HG03378 (cell line): Measurements from ENCODE around the gene ARHGEF4.

Experiments
- ATAC-seq: cut with Tn5 transposase; IDR thresholded peaks from one replicate; pipeline ENCODE4 v1.9.1; 2021; ENCODE audit warnings: mild to moderate bottlenecking, moderate library complexity; ENCODE audit not compliant: unreplicated experiment

The ARHGEF4 gene

DNA sequence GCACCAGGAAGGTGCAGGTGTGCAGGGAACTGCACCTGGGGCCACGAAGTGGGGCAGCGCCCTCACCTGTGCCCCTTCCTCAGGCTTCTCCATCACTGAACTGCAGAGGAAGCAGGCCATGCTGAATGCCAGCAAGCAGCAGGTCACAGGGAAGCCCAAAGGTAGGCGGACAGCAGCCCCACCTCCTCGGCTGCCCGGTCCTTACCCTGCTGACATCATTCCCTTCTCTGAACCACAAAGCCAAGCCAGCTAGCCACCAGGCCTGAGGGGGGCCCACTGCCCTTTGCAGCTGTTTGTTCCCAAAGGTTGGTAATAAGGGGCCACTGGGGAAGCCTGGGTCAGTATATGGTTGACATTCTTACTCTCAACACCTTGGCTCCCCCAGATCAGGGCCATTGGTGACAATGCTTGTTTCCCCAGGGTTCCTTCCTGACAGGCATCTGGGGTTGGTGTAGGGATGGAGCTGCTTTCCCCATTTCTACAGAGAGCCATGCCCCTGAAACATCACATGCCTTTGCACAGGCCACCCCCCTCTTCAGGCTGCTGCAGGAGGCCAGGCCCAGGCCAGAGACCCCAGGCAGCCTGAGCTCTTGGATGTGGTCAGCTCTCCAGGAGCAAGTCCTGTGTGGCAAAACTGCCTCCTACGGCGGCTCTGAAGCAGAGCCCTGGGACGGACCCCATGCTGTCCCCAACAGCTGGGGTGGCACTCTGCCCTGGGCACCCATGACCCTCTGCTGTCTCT lies 208.7 kb downstream of the ARHGEF4 start:
- no peak for ATAC-seq

DNA sequence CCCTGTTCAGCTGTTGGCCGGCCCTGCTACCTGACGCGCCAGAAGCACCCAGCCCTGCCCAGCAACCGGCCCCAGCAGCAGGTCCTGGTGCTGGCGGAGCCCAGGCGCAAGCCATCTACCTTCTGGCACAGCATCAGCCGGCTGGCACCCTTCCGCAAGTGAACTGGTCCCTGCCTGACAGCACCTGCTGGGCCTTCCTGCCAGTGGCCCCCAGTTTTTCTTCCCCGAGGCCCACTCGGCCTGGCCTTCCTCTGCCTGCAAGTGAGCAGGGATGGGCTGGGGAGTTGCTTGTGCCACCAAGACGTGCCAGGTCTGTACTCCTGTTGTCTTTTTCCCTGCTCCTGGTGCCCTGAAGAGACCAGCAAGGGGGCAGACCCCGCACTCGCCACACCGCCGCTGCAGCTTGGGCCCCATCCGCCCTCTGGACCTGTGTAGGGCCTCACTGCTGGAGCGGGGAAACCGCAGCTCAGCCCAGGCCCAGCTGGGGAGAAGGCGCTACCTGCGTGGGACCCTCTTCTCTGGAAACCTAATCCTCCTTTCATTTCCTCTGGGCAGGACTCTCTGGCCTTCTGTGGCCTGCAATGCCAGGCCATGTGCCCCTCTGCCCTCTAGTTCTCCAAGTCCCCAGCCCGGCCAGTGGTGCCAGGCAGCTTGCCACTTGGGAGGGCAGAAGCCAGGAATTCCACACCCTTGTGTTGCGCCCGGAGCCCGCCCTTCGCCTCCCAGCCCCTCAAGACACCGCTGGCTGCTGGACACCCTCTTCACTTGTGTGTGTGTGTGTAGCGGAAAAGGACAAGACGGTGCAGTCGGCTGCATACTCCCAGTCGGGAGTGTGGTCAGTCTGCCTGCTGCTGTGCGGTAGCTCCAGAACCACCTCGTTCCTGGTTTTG lies 209.6 kb downstream of the ARHGEF4 start:
- ATAC-seq: no peak

DNA sequence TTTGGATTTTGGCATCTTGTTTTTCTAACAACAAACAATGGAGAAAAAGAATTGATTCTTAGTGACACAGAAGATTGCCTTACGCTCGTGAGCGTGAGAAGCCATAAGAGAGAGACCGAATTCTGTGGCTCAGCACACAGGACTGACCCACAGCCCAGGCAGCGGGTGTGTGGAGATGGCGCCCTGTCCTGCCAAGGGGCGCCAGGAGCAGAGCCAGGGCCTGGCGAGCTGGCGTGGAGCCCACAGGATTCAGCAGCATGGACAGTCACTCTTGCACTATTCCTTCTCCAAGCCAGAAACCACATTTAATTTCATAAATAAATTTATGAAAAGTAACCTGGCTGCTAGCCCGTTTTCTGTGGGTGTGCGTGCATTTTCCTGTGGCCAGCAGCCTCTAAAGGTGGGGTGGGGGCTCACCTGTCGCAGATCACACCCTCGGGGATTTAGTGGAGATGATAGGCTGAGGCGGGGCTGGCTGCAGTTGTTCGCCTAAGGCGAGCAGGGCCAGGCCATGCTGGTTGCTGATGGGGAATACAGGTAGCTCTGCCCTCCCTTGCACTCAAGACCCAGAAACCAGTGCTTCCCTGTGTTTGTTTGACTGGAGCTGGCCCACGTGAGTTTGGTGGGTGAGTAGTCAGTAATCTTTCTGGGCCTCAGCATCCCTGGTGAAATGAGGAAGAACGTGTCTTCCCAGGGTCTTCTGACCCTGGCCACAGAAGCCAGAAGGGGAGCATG lies 210.4 kb downstream of the ARHGEF4 start:
- ATAC-seq: no peak

DNA sequence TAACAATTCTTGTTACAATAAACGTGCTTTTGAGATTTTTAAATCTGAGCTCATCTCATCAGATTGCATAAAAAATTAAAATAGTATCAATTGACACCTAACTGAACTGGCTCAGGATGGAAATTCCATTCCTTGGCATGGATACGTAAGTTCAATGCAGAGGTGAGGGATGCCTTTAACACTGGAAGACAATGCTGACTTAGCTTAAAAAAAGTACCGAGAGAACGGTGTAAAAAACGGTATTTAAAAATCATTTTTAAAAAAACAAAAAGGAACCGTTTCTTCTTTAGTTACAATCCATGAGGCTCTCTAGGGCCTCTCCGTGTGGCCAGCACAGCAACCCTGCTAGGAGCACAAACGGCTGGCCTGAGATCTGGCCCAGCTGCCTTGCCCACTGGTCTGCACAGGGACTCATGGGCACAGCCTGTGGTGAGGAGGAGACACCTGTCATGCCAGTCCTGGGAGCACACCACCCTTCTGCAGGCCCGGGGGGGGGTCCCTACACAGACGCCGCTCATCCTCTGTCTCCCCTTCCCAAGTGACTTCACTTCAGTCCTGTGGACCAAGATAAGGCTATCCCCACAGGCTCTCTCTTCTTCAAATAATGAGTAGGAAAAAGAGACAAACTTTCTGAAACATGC lies 211.3 kb downstream of the ARHGEF4 start:
- no peak for ATAC-seq

DNA sequence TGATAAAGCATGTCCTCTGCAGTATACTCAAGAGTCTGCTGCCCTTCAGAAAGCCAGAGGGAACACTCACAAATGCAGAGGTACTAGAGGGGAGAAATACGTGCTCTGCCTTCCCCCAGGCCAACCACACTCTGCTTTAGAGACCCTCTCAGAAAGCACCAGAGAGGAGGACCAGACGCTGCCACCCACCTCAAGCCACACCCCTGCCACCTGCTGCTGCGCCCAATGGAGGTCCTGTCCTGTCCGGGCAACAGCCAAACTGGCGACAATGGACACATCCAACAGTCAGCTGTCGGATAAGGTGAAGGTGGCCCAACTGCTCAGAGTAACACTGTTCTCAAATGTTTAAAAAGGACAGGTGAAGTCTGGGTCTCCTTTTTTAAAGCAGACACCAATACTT lies 211.9 kb downstream of the ARHGEF4 start:
- ATAC-seq: no peak

DNA sequence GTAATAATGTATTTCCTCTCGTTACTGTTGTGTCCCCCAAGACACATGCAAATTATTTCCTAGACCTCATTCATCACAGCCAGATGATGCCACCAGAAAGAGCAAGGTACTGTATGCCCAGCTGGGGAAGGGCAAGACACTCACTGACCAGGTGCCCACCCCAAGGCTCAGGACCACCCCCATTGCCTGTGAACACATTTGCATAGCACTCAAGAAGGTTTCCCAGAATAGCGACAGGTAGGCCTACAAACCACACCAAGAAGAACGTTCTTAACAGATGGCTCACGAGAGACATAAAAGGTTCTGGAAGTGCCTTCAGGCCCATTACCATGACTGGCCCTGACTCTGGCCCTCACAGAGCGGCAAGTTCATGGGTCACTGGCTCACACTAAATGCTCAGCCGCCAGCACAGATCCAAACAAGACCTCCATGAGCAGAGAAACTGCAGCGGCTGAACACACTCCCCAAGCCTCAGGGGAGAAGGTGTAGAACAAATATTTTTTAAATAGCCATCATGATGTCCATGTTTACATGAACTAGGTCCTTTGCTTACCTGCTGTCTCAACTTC lies 212.5 kb downstream of the ARHGEF4 start:
- ATAC-seq: no peak

DNA sequence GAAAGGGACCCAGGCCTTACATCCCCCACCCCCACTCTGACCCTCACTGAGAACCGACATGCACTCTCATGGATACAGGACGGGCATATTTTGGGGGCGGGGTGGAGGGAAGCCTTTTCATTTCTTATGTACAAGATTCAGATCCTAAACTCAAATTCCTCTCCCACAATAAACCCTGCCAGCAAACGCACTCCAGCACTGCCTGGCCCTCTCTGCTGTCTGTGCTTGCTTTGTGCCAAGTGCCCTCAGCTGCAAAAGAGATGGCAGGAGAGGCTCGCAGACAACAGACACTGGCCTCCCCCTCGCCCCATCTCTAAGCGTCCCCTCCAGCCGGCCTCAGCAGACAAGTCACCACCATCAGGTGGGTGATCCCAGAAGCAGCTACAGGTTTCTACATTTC lies 214.2 kb downstream of the ARHGEF4 start:
- no peak for ATAC-seq

DNA sequence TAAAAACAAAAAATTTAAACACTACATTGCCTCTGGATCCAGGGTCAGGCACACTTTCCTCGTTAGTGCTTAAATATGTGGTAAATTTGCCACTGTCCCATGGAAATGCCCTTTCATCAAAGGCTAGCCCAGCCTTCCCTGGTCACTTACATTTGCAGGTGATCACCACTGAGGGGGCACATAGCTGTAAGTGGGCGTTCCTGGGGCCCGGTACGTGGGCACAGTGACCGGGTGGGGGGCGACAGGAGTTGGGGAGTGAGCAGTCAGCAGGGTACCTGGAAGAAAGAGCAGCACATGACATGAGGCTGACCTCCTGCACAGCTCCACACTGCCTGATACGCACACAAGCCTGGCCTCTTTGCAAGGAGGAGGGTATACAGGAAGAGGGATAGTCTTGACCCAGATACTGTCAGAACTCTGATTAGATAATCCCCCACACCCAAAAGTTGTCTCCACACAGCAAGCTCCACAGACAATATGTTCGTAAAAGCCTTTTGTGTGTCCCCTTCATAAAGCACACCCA lies 216.1 kb downstream of the ARHGEF4 start:
- no peak for ATAC-seq

DNA sequence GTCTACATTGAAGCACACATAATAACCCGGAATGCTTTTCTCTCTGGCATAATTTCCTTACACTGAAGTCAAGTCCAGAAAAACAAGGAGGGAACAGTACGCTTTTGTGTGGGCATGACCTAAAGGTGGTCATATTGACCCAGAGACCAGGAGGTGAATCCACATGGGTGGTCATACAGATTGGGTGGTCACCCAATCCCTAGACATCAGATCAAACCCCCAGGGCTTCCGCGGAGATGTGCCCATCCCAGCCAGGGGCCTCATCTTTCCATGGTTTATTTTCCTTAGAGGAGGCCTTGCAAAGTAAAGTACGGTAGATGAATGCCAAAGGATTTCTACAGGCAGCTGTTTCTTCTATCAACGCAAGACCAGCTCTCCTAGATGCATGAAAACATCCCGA lies 217.8 kb downstream of the ARHGEF4 start:
- ATAC-seq: no peak

DNA sequence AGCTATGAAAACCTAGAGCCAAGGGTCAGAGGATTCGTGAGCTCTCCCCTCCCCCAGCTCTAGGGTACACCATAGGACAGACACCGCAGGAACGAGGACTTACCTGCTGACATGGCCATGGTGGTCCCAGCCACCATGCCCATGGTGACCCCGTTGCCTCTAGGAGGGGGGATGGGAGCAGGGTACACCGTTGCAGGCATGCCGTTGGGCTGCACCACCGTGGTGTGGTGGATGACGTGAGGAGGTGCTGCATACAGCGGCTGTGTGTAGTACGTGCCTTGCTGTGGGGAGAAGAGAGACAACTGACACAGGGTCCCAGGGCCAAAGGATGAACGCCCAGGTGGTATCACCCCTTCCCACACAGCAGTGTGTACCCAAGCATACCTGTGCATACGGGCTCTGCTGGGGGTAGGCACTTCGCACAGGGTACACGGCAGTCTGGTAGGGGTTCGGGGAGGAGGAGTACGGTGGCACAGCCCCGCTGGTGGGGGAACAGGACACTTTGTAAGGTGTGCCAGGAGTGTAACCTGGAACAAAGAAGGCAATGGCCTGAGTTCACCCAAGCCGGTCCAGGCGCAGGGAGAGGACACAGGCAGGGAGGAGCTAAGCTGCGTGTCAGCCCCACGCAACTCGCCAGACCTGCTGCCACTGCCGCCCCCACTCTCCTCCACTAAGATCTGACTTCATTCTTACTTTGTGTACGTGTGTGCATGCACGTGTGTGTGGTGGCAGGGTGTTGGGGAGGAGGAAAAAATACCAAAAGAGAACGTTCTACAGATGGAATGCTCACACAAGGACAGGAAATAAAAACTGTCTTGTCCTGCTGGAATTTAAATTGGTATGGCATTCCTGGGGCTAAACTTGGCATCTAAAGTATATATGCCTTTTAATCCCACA lies 218.7 kb downstream of the ARHGEF4 start:
- no peak for ATAC-seq

DNA sequence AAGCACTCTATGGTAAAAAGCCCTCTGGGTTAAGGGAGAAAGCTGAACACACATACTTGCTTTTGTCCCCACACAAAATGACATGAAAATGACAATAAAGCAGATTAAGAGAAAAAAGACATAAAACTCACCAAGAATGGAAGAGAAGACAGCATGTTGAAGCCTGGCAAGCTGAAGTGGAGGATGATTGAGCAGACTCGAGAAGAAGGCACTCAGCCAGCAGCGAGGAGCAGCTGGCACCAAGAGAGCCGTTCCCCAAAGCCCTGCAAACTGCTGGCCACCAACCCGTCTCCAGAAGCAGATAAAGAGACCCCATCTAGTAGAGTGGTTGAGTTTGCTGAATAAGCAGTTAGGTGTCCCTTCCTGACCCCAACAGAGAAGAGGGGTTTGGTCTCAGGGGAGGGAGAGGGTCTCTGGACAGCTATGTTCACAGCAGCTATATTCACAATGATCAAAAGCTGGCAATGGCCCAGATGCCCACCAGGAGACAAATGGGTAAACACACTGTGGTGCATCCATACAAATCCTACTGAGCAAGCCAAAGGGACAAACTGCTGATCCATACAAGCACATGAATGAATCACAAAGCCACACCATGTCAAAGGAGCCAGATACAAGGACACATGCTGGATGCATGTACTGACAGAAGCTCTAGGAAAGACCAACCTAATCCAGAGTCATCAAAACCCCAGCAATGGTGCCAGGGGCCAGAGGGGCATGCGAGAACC lies 219.7 kb downstream of the ARHGEF4 start:
- no peak for ATAC-seq

DNA sequence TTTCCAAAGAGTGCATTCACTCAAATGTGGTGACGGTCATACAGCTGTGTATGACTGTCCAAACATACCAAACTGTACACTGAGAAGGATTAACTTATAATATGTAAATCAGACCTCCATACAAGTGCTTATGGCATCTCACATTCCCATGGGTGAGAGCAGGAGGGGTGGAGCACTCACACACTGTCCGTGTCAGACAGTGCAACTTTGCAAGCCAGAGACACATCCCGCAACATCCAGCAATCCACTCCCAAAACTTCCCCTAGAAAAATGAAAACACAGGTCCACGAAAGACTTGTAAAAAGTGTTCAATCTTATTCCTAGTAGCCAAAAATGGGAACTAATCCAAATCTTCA lies 220.2 kb downstream of the ARHGEF4 start:
- no peak for ATAC-seq

DNA sequence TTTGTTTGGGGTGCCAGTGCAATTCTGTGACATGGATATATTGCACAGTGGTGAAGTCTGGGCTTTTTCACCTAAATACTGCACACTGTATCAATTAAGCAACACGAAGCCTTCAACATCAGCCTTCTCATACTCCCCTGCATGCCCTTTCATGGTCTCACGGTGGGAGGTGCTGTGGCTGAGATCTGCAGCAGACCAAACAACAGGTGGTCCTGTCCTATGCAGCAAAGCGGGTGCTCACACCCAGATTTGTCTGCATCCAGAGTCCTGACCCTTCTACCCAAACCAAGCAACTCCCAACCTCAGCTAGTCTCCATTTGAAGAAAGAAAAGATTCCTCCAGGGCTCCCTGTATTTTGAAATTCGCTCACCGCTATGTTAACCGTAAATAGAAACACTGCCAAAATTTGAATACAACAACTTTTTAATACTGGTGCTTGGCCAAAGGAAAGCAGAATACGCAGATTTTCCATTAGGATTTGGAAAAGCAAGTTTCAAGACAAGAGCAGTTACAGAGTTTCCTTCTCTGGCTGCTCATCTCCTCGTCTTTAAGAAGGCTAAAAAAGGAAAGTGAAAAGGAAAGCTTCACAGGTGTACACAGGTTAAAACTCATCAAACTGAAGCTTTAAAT lies 221.6 kb downstream of the ARHGEF4 start:
- ATAC-seq: no peak

DNA sequence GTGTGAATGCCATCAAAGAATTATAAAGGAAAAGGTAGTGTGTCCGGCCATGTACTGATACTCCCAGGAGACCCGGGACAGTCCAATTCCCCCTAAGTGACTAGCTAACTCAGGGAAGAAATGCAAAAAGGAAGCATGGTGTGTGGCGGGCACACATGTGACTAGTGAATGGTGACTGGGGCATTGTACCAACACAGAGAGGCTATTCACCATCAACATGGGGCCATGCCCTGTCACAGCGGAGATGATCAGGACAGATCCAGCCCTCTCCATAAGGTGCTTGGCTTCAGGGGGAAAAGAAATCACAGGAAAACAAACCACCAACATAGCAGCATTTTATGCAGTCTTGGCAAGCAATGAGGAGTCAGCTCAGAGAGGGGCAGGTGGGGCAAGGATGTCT lies 222.2 kb downstream of the ARHGEF4 start:
- no peak for ATAC-seq

DNA sequence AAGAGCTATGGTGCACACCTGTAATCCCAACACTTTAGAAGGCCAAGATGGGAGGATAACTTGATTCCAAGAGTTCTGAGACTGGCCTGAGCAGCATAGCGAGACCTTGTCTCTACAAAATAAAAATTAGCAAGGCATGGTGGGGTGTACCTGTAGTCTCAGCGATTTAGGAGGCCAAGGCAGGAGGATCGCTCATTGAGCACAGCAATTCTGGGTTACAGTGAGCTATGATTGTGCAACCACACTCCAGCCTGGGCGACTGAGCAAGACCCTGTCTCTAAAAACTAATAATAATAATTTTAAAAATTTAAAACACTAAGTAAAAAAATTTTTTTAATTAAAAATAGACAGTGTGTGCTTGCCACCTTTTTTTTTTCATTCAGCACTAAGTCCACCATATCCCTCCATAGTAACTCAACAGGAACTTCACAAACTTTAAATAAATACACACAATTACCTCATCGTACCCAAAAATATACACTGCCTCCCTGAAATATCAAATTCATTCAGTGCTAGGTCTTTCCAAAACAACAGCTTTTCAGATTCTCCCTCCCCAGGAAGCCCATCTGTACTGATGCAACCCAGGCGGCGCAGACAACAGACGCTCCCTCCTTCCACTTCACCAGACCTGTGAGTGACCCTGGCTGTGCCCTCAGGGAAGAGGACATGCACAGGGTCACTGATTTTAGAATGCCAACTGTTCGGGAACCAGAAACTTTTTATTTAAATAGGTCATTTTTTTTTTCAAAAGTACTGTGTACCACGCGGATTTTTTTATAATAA lies 227.0 kb downstream of the ARHGEF4 start:
- ATAC-seq: no peak

DNA sequence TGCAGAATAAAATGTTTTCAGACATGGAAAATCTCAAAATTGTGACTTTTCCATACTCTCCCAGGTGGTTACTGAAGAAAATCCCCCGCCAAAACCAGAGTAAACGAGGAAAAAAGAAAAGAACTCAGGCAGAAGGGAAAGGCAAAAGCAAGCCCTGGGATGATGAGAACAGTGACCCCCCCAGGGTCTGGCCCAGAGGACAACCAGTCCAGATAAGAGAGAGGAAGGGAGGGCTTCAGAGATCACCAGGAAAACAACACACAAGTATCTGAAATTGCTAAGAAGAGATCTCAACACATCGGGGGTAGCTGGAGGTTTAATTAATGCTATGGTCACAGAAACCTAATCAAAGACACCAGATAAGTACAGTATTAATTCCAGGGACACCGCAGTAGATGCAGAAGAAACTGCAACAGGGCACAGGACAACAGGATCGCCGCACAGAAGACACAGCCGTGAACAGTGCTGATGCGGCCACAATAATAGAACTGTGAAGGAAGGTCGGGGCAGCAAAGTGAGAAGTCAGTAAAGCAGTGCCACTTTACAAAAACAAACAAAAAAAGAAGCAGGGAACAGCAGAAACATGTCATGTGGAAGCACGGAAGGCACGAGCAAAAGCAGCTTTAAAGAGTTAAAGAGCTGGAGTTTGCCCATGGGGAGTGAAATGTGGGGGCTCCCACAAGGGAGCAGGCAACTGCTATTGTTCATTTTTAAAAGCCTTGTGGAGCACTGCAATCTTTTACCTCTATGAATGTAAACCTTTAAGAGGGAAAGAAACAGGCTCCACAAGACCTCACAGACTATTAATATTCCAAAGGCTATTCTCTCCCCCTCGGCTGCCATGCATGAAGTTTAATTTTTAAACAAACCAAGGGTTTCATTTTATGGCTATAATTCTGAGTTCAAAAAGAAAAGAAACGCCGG lies 228.1 kb downstream of the ARHGEF4 start:
- ATAC-seq: no peak
